Measurements from ENCODE around the gene TFCP2. TPM values are rescaled to one million over a fixed set of nuclear protein-coding genes. Genes with fewer than 3 reads are reported as not detected.

TFCP2 gene
- total RNA-seq, 1 donor from 2014 or later: 40.0 TPM

DNA sequence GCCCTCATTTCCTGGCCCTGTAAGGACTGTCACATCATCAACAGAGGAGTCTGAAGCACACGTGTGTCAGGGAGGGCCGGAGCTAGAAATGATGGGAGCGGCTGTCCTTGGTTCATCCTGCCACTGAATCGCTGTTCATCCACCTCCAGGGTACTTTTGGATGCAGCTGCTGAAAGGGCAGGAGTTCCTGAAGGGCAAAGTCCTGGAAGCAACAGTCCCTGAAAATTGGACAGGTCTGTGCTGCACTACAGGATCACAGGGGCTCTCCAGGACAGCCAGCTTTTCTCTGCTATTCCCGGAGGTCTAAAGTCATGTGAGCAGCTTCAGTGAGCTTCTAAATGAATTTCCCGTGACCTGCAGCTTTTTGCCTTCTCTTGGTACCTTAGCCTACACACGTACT is 27.2 kb upstream of the TFCP2 start:
- H3K27me3 Mint-ChIP-seq: no peaks in the 10 kb centered on the region
- no peak for TF ChIP-seq CTCF (IDR thresholded peaks at IDR 0.05; ENCODE audit: unreplicated experiment)
- peaks cover 6% of the 10 kb centered on the region for H3K4me1 Mint-ChIP-seq (ENCODE audit: low read depth)
- H3K9me3 Mint-ChIP-seq (ENCODE audit: low read depth): no peaks in the 10 kb centered on the region
- H3K27ac Mint-ChIP-seq: no peak overlapping the region
- DNase-seq (ENCODE audit: low spot score, unreplicated experiment): no peak
- H3K36me3 Mint-ChIP-seq (ENCODE audit: insufficient read depth): no peaks in the 10 kb centered on the region
- no peak overlapping the region for H3K4me3 Mint-ChIP-seq (ENCODE audit: low read depth)

GRCh38 chr12:51199366-51199945 is 26.5 kb upstream of the TFCP2 start:
- DNase-seq (ENCODE audit: low spot score, unreplicated experiment): no peak
- Mint-ChIP-seq H3K4me3 (ENCODE audit: low read depth) (no peak overlapping the region), H3K4me1 (ENCODE audit: low read depth) (peaks cover 6% of the 10 kb centered on the region), H3K27me3 (no peaks in the 10 kb centered on the region), H3K36me3 (ENCODE audit: insufficient read depth) (no peaks in the 10 kb centered on the region), H3K27ac (no peak overlapping the region), H3K9me3 (ENCODE audit: low read depth) (no peaks in the 10 kb centered on the region)
- no peak for TF ChIP-seq CTCF (IDR thresholded peaks at IDR 0.05; ENCODE audit: unreplicated experiment)

DNA sequence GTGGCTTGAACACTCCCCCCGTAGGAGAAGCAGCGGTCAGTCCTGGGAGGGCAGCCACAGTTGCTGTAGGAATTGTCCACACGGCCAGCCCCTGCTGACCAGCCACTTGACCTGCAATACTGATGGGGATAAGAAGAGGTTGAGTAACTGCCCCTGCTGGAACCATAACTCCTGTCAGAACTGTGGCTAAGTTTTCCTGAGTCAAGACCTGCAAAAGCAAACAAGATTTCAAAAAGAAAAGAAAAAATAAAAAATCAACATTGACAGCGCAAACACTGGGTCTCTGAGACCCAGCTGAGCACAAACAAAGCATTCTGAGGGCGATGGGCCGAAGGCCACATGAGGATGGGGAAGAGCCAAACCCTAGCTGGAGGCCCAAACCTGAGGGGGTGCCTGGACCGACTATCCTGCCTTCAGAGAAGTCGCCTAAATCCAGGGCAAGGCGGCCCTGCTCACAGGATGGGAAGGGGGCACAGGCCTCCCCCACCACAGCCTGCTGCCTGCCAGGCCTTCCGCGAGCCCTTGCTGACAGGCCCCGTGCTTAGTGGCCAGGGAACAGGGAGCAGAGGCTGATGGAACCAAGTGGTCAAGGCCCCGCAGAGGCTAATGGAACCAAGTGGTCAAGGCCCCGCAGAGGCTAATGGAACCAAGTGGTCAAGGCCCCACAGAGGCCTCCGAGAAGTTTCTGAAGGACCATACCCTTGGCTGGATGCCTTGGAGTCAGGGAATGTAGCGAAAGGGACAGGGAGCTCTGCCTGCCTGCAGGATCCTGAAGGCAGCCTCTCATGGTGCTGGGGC is 25.8 kb upstream of the TFCP2 start:
- no peaks in the 10 kb centered on the region for H3K9me3 Mint-ChIP-seq (ENCODE audit: low read depth)
- no peak for TF ChIP-seq CTCF (IDR thresholded peaks at IDR 0.05; ENCODE audit: unreplicated experiment)
- H3K27me3 Mint-ChIP-seq: no peaks in the 10 kb centered on the region
- H3K4me1 Mint-ChIP-seq (ENCODE audit: low read depth): peaks cover 6% of the 10 kb centered on the region
- peak overlapping the region; percentile 21 for H3K27ac Mint-ChIP-seq
- H3K4me3 Mint-ChIP-seq (ENCODE audit: low read depth): no peak overlapping the region
- DNase-seq (ENCODE audit: low spot score, unreplicated experiment): no peak
- no peaks in the 10 kb centered on the region for H3K36me3 Mint-ChIP-seq (ENCODE audit: insufficient read depth)

DNA sequence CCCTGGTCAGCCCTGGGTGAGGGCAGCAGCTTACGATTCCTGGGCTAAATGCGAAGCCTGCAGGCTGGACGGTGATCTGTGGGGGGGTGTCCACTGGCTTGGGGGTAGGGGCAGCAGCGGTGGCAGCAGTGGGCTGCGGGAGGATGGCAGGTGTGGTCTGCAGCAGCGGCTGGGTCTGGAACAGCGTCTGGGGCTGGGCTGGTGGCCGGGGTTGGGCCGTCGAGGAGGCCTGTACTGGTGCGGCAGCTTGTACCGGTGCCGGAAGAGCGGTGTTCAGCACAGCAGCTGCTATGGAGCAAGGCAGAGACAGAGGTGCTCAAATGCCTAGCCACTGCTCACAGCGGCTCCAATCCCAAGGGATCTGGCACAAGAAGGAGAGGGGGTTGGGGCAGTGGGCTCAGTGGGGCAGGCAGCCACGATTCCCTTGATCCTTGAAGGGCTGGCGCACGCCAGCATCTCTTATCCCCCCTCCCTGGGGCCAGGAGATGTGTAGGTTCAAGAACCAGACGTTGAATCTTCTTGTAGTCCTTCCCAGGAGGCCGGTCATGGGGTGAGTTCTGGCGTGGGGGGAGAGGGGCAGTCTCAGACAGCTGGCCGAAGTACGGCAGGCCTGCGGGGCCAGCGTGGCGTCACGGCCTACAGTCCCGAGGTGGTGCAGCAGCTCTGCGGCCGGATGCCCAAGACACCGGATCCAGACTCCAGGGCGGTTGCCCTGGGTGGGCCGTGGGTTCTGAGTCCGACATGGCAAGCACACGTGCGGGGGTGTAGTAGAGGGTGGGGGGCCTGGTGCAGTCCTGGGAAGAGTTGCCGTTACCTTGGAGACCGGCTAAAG is 25.0 kb upstream of the TFCP2 start:
- Mint-ChIP-seq H3K36me3 (ENCODE audit: insufficient read depth) (no peaks in the 10 kb centered on the region), H3K27ac (peak overlapping the region; percentile 21), H3K27me3 (no peaks in the 10 kb centered on the region), H3K4me1 (ENCODE audit: low read depth) (peaks cover 6% of the 10 kb centered on the region), H3K9me3 (ENCODE audit: low read depth) (no peaks in the 10 kb centered on the region), H3K4me3 (ENCODE audit: low read depth) (no peak overlapping the region)
- no peak for DNase-seq (ENCODE audit: low spot score, unreplicated experiment)
- no peak for TF ChIP-seq CTCF (IDR thresholded peaks at IDR 0.05; ENCODE audit: unreplicated experiment)

DNA sequence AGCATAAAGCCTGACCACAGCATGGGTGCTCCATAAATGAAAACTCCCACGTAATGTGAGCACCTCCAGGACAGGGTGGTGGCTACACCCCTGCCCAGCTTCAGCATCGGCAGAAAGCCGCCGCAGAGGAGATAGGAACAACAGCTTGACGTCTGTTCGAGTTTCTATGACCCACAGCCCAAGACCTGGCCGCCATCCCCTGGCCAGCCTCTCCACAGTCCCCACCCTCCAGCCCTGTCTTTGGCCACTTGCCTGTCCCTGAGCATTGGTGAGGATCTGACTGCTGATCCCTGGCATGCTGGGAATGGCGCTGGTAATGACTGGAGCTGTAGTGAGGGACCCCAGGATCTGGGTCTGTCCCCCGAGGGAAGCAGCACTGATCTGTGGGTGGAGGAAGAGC is 23.6 kb upstream of the TFCP2 start:
- Mint-ChIP-seq H3K4me3 (ENCODE audit: low read depth) (no peak overlapping the region), H3K36me3 (ENCODE audit: insufficient read depth) (no peaks in the 10 kb centered on the region), H3K27me3 (no peaks in the 10 kb centered on the region), H3K4me1 (ENCODE audit: low read depth) (peaks cover 6% of the 10 kb centered on the region), H3K27ac (no peak overlapping the region), H3K9me3 (ENCODE audit: low read depth) (no peaks in the 10 kb centered on the region)
- TF ChIP-seq CTCF (IDR thresholded peaks at IDR 0.05; ENCODE audit: unreplicated experiment): no peak
- no peak for DNase-seq (ENCODE audit: low spot score, unreplicated experiment)

Measured in progenitor cell of endocrine pancreas (in vitro differentiated cells).